Right cardiac atrium (tissue), 5 donors: ENCODE measurements around the gene SLC8B1. TPM values are rescaled to one million over a fixed set of nuclear protein-coding genes. Genes with fewer than 3 reads are reported as not detected.

Experiments used
- ATAC-seq, 2 donors: fragments of 200-7000 bp; cut with Tn5 transposase; one replicate each; pipeline versions ENCODE4 v1.8.0 to v1.9.1; 2020; ENCODE audit warnings: moderate library complexity in 2 of 2, mild to moderate bottlenecking in 1 of 2
- DNase-seq, 3 donors: peaks; one replicate each; pipeline ENCODE4 v3.0.0-alpha.2; 2020
- H3K27ac ChIP-seq: one replicate; pipeline ENCODE4 v1.5.1; 2013; ENCODE audit warnings: mild to moderate bottlenecking, low read length, control low read depth, moderate library complexity
- H3K27me3 ChIP-seq: one replicate; pipeline ENCODE4 v1.6.1; 2013; ENCODE audit not compliant: control insufficient read depth, insufficient read depth
- H3K4me1 ChIP-seq: one replicate; pipeline ENCODE4 v1.6.1; 2013; ENCODE audit warnings: low read length; ENCODE audit not compliant: control insufficient read depth, insufficient read depth
- H3K4me3 ChIP-seq: one replicate; pipeline ENCODE4 v1.5.1; 2013; ENCODE audit warnings: low read length, control low read depth
- H3K9me3 ChIP-seq: one replicate; pipeline ENCODE4 v1.6.1; 2013; ENCODE audit warnings: low read length; ENCODE audit not compliant: control insufficient read depth
- WGBS: extraction: QIAGEN DNeasy Blood & Tissue Kit; methylation state at CpG from one replicate; pipeline ENCODE4 v1.1.7; 2013; 5-methylcytosine and 5-hydroxymethylcytosine counted together
- intact Hi-C, 4 donors: fragments of 100-400 bp; cut with DNase I; formaldehyde crosslinking; loops; one replicate each; pipeline versions ENCODE4 v1.11.0 to v1.14.0; 2022 to 2023
- microRNA-seq, 2 donors: library from miRNA; unstranded; fragments of <30 nt; microRNA quantifications; one replicate each; pipeline ENCODE4 v1.2.0, GENCODE V29; 2020 to 2021
- polyA plus RNA-seq: library from polyadenylated mRNA; stranded (reverse); fragments of 200-250 nt; gene quantifications from one replicate; pipeline ENCODE4 v1.2.3, GENCODE V29; 2013
- total RNA-seq, 4 donors: library from RNA; stranded (reverse); fragmentation: NEBNext Ultra II Directional; extraction: Animal tissue kit (Norgen Biotek cat#: 25700); gene quantifications; one replicate each; pipeline ENCODE4 v1.2.1, GENCODE V29; 2021
- donor health status: healthy with polysubstance abuse.
- donor health status: DM: no; HTN: yes; CAD: no.
- donor health status: DM: no; HTN: no; CAD: no.
- donor health status: DM: no; HTN: yes; CAD: no; lungs with severe emphysema.
- donor health status: DM: yes; HTN: yes; CAD: no.

Gene SLC8B1
- total and polyA plus RNA-seq, 5 donors: 10.8 to 16.0 (median 13.2) TPM

DNA sequence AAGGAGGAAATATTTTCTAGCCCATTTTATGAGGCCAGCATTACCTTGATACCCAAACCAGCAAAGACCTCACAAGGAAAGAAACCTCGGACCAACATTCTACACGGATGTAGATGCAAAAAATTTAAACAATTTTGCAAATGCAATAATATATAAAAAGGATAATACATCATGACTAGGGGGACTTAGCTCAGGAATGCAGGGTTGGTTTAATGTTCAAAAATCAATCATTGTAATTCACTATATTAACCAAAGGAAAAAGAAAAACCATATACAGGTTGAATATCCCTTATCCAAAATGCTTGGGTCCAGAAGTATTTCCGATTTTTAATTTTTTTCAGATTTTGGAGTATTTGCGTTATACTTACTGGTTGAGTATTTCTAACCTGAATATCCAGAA lies 80.6 kb downstream of the SLC8B1 start:
- H3K4me3 ChIP-seq: no peak overlapping the region
- no peak overlapping the region for H3K27ac ChIP-seq
- H3K4me1 ChIP-seq: peaks cover 5% of the 10 kb centered on the region
- H3K9me3 ChIP-seq: no peaks in the 10 kb centered on the region
- H3K27me3 ChIP-seq: no peaks in the 10 kb centered on the region
- 85% methylated on average over 4 of the region's 4 CpGs for WGBS
- intact Hi-C loops: no loop called here
- DNase-seq (no peak), ATAC-seq (no peak)

DNA sequence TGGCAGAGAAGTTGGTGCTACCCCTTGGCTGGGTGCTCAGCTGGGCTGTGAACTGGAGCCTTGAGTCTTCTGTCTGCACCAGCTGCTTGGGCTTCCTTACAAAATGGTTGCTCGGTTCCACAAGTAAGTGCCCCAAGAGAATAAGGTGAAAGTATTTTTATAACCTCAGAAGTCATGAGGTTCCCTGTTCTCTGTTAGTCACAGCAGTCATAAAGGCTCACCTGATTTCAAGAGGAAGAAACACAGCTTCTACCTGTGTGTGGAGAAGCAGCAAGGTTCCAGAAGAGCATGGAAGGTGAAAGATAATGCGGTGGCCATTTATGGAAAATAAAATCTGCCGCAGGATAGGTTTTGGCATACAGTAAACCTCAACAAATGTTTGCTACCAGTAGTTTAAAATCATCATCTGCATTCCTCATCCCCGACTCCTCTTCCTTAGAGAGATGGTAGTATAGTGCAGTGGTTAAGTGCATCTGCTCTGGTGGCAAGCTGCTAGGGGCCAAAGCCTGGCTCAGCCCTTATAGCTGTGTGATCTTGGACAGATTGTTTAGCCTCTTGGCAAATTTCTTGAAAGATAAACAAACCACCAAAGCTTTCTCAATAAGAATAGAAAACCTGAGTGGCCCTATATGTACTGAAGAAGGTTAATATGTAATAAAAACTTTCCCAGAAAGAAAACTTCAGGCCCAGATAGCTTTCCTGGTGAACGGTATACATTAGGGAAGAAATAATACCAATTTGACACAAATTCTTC lies 81.2 kb downstream of the SLC8B1 start:
- H3K9me3 ChIP-seq: no peaks in the 10 kb centered on the region
- WGBS: 99% methylated on average over 5 of the region's 5 CpGs
- no peak overlapping the region for H3K4me3 ChIP-seq
- intact Hi-C loops: no loop called here
- no peaks in the 10 kb centered on the region for H3K27me3 ChIP-seq
- peak overlapping the region; percentile 16 for H3K27ac ChIP-seq
- ATAC-seq (no peak), DNase-seq (peak in 2 of 3 donors; percentile 4 to 7)
- H3K4me1 ChIP-seq: peaks cover 4% of the 10 kb centered on the region

DNA sequence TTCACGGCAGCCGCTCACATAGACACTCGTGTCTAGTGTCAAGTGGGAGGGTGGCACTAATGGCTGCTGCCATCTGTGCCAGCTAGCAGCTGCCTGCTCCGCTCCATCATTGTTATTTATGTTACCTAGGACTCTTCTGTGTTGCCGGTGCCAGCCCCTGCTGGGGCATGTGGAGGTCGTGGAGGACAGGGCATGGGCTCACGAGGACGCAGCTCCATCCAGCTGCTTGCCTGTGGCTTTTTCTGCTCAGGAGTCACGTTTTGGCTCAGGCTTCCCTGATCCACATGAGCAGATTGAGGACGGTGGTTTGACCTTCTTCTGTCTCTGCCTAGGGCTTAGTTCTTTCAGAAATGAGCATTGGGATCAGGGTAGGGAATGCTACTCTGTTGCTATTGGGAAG lies 82.4 kb downstream of the SLC8B1 start:
- 70% methylated on average over 10 of the region's 10 CpGs for WGBS
- DNase-seq (peak in 2 of 3 donors; percentile 67 to 73), ATAC-seq (peak; percentile 61 to 69)
- peak overlapping the region; percentile 46 for H3K27ac ChIP-seq
- intact Hi-C loops: no loop called here
- H3K9me3 ChIP-seq: no peaks in the 10 kb centered on the region
- no peaks in the 10 kb centered on the region for H3K4me1 ChIP-seq
- H3K4me3 ChIP-seq: no peak overlapping the region
- no peaks in the 10 kb centered on the region for H3K27me3 ChIP-seq

DNA sequence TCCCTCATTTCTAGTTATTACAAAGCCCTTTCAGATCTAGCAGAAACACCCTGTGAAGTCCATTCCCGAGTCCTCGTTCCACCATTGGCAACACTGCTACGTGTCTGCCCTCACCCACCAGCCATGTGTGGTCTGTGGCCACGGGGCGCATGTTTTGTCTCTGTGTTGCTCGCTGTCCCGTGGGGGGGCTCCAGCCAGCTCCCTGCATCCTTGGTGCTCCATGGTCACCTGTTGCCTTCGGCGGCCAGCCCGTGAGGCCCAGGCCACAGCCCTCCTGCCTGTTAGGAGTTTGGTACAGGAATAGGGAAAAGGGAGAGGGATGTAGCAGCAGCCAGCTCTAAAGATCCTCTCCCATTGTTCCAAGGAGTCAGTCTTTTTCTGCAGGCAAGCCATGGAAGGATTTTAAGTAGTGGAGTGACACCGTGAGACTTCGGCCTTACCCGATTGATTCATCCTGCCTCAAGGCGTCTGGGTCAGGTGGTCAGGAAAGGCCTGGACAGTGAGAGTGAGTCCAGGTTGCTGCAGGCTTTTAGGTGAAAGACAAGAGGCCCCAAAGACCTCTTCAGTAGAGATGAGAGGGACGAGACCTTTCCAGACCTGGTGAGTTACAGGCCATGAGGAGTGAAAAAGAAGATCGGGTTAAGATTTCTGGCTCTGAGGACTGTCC lies 83.4 kb downstream of the SLC8B1 start:
- ATAC-seq (no peak), DNase-seq (peak in 2 of 3 donors; percentile 38 to 57)
- no peak overlapping the region for H3K4me3 ChIP-seq
- H3K4me1 ChIP-seq: peaks cover under 1% of the 10 kb centered on the region
- peak overlapping the region; percentile 42 for H3K27ac ChIP-seq
- 94% methylated on average over 16 of the region's 16 CpGs for WGBS
- no peaks in the 10 kb centered on the region for H3K27me3 ChIP-seq
- H3K9me3 ChIP-seq: no peaks in the 10 kb centered on the region
- intact Hi-C loops: no loop called here

DNA sequence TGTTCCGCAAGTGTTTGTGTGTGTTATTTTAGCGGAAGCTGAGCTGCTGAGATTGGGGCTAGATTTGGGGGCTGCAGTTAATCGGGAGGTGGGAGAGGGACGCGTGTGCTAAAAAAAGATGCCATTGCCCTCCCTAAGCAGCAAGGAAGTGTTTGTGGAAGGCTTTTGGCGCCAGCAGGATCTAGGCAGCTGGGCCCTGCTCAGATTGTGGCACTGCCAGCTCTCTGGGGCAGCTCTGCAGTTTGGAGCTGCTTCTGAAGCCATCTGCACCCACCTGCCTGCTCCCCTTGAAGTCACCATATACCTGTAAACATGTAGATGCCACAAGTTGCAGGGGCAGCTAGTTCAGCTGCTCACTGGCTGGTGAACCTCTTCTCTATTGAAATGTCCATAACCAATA lies 84.9 kb downstream of the SLC8B1 start:
- Histone ChIP-seq H3K27ac (peak overlapping the region; percentile 6), H3K27me3 (no peaks in the 10 kb centered on the region), H3K9me3 (no peaks in the 10 kb centered on the region), H3K4me1 (peaks cover 7% of the 10 kb centered on the region), H3K4me3 (no peak overlapping the region)
- DNase-seq: peak in 1 of 3 donors; percentile 14
- WGBS: 86% methylated on average over 6 of the region's 6 CpGs
- ATAC-seq: no peak
- intact Hi-C loops: no loop called here

DNA sequence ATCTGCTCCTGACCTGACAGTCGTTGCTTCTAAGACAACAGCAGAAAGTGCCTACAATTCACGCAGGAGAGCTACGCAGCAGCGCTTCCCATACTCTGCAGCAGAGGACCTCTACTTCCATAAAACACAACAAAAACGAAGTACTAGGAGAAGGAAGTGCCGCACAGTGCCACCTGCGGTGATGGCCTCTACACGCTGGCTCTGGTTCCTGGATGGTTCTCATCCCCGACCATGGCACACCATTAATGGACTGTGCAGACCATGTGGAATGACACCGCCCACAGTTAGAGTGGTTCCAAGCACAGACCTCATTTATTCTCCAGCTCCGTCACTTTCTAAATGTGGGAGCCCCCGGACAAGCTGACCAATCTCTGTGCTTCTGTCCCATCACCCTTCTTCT lies 85.4 kb downstream of the SLC8B1 start:
- H3K4me1 ChIP-seq: peaks cover 10% of the 10 kb centered on the region
- DNase-seq (peak in 2 of 3 donors; percentile 14 to 23), ATAC-seq (no peak)
- H3K27ac ChIP-seq: no peak overlapping the region
- H3K27me3 ChIP-seq: no peaks in the 10 kb centered on the region
- H3K9me3 ChIP-seq: no peaks in the 10 kb centered on the region
- intact Hi-C loops: no loop called here
- WGBS: 93% methylated on average over 12 of the region's 12 CpGs
- H3K4me3 ChIP-seq: no peak overlapping the region

DNA sequence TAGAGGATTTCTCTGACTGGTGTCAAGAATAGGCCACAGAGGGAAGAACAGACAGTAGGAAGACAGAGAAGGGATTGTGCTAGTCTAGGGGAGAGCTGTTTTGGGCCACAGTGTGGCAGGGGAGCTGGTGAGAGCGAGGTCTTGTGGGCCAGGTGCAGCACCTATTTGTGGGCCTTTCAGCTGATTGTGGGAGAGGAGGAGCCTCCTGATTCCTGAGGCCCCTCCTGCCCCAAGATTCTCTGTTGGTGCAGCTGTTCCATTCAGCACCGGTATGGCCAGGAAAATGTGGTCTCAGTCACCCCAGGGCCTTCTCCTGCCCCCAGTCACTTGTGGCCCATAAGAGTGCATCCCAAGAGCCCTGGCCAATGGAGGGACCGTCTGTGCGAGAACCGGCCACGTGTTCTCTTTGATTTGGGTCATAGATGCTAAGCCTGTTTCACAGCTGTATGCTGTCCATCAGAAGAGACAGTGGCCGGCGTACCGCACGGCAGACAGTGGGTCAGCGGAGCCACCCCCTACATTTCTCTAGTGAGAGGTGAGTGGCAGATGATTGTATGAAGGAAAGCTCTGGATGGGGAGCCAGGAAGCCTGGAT lies 86.0 kb downstream of the SLC8B1 start:
- Histone ChIP-seq H3K27me3 (no peaks in the 10 kb centered on the region), H3K9me3 (no peaks in the 10 kb centered on the region), H3K4me3 (no peak overlapping the region), H3K27ac (no peak overlapping the region), H3K4me1 (peaks cover 17% of the 10 kb centered on the region)
- no peak for ATAC-seq
- peak in 2 of 3 donors; percentile 13 to 18 for DNase-seq
- 94% methylated on average over 11 of the region's 11 CpGs for WGBS
- intact Hi-C loops: no loop called here

Small RNAs within 50 kb of the gene (microRNA-seq; reads per million reads assigned to microRNA genes)
- 0 to 0.42 reads per million in 2 donors for gene MIR6762

Other genes with a start within 250 kb of the SLC8B1 start
- not detected for gene RASAL1, start 199.3 kb downstream of the SLC8B1 start, total RNA-seq
- not detected for gene RASAL1, start 199.3 kb downstream of the SLC8B1 start, polyA plus RNA-seq
- not detected for gene CFAP73, start 185.4 kb downstream of the SLC8B1 start, total RNA-seq
- gene CFAP73, start 185.4 kb downstream of the SLC8B1 start, polyA plus RNA-seq: 0.09 TPM
- 10 to 100 TPM; 27.5 to 36.1 (median 31.3) TPM for gene DDX54, start 149.6 kb downstream of the SLC8B1 start, total RNA-seq
- 17.2 TPM for gene DDX54, start 149.6 kb downstream of the SLC8B1 start, polyA plus RNA-seq
- gene RITA1, start 149.4 kb downstream of the SLC8B1 start, total RNA-seq: 10 to 100 TPM; 10.1 to 15.5 (median 14.2) TPM
- 11.6 TPM for gene RITA1, start 149.4 kb downstream of the SLC8B1 start, polyA plus RNA-seq
- gene TPCN1, start 113.6 kb downstream of the SLC8B1 start, total RNA-seq: 10 to 100 TPM; 73.8 to 96.1 (median 76.6) TPM
- 43.1 TPM for gene TPCN1, start 113.6 kb downstream of the SLC8B1 start, polyA plus RNA-seq
- 10 to 100 TPM; 48.4 to 54.3 (median 51.4) TPM for gene PLBD2, start 23.5 kb upstream of the SLC8B1 start, total RNA-seq
- gene PLBD2, start 23.5 kb upstream of the SLC8B1 start, polyA plus RNA-seq: 33.7 TPM
- under 1 TPM in 3 of 4 donors, not detected in 1; 0.26 to 0.58 (median 0.34) TPM for gene SDS, start 68.8 kb upstream of the SLC8B1 start, total RNA-seq
- gene SDS, start 68.8 kb upstream of the SLC8B1 start, polyA plus RNA-seq: 0.52 TPM
- 1 to 10 TPM; 4.2 to 9.5 (median 5.7) TPM for gene SDSL, start 87.3 kb upstream of the SLC8B1 start, total RNA-seq
- 8.0 TPM for gene SDSL, start 87.3 kb upstream of the SLC8B1 start, polyA plus RNA-seq
- not detected for gene LHX5, start 136.8 kb upstream of the SLC8B1 start, total RNA-seq
- gene LHX5, start 136.8 kb upstream of the SLC8B1 start, polyA plus RNA-seq: not detected